ENCODE measurements around the gene MICAL1. TPM values are rescaled to one million over a fixed set of nuclear protein-coding genes. Genes with fewer than 3 reads are reported as not detected.
A peak's percentile ranks its signal among the peaks of the same experiment; 100 is the strongest.

MICAL1 gene
- total and polyA plus RNA-seq, 2 donors (not counting 1 experiment from before 2014, with no cell fraction given): 202 to 319 TPM

DNA sequence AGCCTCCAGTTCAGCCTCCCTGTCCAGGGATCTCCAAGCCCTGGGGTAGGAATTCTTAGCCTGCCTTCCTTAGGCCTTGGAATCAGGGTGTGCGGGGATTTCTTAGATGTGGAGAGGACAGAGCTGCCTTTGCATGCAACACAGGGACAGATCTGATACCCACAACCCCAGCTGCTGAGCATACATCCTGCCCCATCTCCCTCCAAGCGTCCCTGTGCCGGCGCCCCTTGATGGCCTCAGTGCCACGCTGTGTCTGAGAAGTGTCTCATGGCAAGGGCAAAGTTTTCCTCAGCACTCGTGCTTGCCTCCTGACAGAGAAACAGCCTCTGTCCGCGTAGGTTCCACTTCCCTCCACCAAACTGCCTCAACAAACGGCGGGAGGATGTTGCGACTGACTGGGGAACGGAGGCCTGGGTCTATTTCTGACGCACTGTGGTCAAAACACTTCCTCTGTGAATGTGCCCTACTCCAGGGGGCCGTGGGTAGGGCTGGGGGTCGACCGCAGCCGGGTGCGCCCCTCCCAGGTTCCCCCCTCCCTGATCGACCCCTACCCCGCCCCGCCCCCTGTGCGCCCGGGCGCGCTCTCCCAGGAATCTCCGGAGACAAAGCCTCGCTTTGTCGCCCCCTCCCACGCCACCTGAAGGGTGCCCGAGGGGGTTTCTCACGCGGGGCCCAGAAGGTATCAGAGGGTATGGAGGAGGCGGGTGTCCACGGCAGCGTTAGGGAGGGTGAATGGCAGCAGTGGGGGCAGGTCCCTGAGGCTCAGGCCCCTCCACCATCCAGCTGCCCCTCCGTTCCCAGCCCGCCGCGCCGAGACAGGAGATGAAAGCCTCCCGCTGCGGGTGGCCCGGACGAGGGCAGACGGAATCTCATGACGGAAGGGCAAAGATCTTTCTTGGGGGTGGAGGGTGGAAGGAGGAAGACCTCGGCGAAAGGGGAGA is 806 bp downstream of the MICAL1 start:
- Histone ChIP-seq H3K79me2 (ENCODE audit: control insufficient read depth, insufficient read depth, low read length) (peaks cover 42% of the 10 kb centered on the region), H3K27ac (ENCODE audit: low read length in 2 of 2) (peak overlapping the region; percentile 98 to 99), H3K4me3 (ENCODE audit: control extremely low read depth in 1 of 5, extremely low read depth in 1 of 5, insufficient read depth in 1 of 5, low read depth in 2 of 5, low read length in 4 of 5) (peak overlapping the region; percentile 73 to 99 (median 93)), H3K4me1 (ENCODE audit: control insufficient read depth in 2 of 2, insufficient read depth in 2 of 2, low read length in 2 of 2) (peaks cover 84 to 85% of the 10 kb centered on the region in 2 donors), H3K27me3 (replicated peaks in 1 of 4; ENCODE audit: control extremely low read depth in 1 of 4, control insufficient read depth in 3 of 4, insufficient read depth in 4 of 4, low read length in 3 of 4) (no peaks in the 10 kb centered on the region), H3K9me3 (ENCODE audit: control extremely low read depth in 1 of 3, control insufficient read depth in 2 of 3, insufficient read depth in 1 of 3, low read length in 2 of 3) (no peaks in the 10 kb centered on the region), H2AFZ (ENCODE audit: insufficient read depth, low read depth, low read length, poor library complexity, severe bottlenecking) (peak overlapping the region; percentile 17), H3K4me2 (replicated peaks; ENCODE audit: low read depth, low read length, poor library complexity, severe bottlenecking) (peak overlapping the region; percentile 95), H4K20me1 (ENCODE audit: control insufficient read depth, insufficient read depth, low read length, poor library complexity, severe bottlenecking) (no peaks in the 10 kb centered on the region), H3K36me3 (replicated peaks in 1 of 2; ENCODE audit: control extremely low read depth in 1 of 2, control insufficient read depth in 1 of 2, extremely low read depth in 1 of 2, insufficient read depth in 2 of 2, low read length in 1 of 2) (peaks cover 0 to 22% of the 10 kb centered on the region in 2 experiments), H3K9ac (ENCODE audit: low read length) (peak overlapping the region; percentile 97)
- TF ChIP-seq, protein P1, sequence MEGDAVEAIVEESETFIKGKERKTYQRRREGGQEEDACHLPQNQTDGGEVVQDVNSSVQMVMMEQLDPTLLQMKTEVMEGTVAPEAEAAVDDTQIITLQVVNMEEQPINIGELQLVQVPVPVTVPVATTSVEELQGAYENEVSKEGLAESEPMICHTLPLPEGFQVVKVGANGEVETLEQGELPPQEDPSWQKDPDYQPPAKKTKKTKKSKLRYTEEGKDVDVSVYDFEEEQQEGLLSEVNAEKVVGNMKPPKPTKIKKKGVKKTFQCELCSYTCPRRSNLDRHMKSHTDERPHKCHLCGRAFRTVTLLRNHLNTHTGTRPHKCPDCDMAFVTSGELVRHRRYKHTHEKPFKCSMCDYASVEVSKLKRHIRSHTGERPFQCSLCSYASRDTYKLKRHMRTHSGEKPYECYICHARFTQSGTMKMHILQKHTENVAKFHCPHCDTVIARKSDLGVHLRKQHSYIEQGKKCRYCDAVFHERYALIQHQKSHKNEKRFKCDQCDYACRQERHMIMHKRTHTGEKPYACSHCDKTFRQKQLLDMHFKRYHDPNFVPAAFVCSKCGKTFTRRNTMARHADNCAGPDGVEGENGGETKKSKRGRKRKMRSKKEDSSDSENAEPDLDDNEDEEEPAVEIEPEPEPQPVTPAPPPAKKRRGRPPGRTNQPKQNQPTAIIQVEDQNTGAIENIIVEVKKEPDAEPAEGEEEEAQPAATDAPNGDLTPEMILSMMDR (IDR thresholded peaks at IDR 0.05): no peak
- TF ChIP-seq EZH2 (IDR thresholded peaks at IDR 0.05; ENCODE audit: borderline replicate concordance, insufficient read depth, low read depth, low read length, poor library complexity, severe bottlenecking): no peak
- H3K4me3 Mint-ChIP-seq: peak overlapping the region; percentile 95
- peak overlapping the region; percentile 99 for H3K27ac Mint-ChIP-seq
- DNase-seq: peak; percentile 96
- no peaks in the 10 kb centered on the region for H3K27me3 Mint-ChIP-seq
- ChIA-PET CTCF (interaction anchor here (1.4 to 6.4 kb wide), 7 partner anchors 8 to 585 kb away, joined by 3 to 55 read pairs (median 12); partner anchors contain the start of genes CD164, PPIL6, SMPD2 and ZBTB24), POLR2A (interaction anchor here (0.6 to 5.5 kb wide), 14 partner anchors 10 to 1171 kb away, joined by 3 to 35 read pairs (median 4); partner anchors contain the start of genes AK9, CD164, FIG4 and PPIL6)
- WGBS (ENCODE audit: insufficient coverage): under 1% methylated on average over 22 of the region's 48 CpGs
- no peaks in the 10 kb centered on the region for H3K9me3 Mint-ChIP-seq (ENCODE audit: insufficient read depth)
- H3K4me1 Mint-ChIP-seq: peaks cover 83% of the 10 kb centered on the region
- intact Hi-C loops (cut with micrococcal nuclease): loop anchor here (1.0 to 10.0 kb wide), 8 partner anchors 14 to 1420 kb away; partner anchors contain the start of genes AK9, AMD1, CDK19 and CEP57L1
- ATAC-seq (ENCODE audit: low read depth): peak; percentile 48

Data from B cell (primary cell).